Measurements from ENCODE around the gene MAP2K1.
"Not testable (repeated sequence)": the region's sequence is repeated elsewhere in the genome, so short reads cannot be mapped to it uniquely, and the experiment has no call there.

The MAP2K1 gene

GRCh38 chr15:66472176-66472999 is 85.7 kb downstream of the MAP2K1 start:
- no peak for DNase-seq (ENCODE audit: extremely low read depth in 1 of 2, low read depth in 1 of 2)

DNA sequence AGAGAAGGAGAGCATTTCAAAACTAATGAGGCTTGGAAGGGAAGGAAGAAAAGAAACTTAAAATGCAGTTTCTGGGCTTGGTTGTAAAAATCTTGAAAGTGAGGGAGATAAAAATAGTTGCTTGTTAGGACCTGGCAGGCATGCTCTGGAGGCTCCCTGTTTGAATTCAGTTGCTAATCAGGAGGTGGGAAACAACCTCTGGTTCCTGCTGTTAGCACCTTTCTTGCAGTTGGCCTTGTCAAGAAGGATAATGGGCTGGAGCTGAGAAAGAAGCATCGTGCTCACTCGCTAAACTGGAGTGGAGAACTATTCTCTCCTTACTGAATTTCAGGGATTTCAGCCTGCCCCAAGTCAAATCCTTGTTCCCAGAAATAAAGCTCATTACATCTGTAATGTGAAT is 87.4 kb downstream of the MAP2K1 start:
- no peak for DNase-seq (ENCODE audit: extremely low read depth in 1 of 2, low read depth in 1 of 2)

GRCh38 chr15:66474963-66475362 is 88.3 kb downstream of the MAP2K1 start:
- no peak for DNase-seq (ENCODE audit: extremely low read depth in 1 of 2, low read depth in 1 of 2)

DNA sequence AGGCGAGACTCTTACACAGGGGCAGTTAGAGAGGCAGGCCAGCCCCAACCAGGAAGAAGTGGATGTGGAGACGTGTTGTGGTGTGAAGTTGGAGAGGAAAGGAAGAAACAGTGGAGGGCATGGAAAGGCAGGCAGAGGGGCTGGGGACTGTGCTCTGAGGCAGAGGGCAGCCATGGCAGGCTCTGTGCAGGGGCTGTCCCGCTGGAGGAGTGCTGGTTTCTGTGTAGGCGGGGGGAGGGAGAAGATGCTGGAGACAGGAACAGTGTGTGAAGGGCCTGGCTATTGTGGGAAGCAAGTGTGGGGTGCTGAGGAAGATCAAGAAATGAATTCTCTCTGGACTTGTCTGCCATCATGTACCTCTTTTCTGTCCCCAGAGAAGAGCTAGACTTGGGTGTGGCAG is 89.8 kb downstream of the MAP2K1 start:
- no peak for DNase-seq (ENCODE audit: extremely low read depth in 1 of 2, low read depth in 1 of 2)

DNA sequence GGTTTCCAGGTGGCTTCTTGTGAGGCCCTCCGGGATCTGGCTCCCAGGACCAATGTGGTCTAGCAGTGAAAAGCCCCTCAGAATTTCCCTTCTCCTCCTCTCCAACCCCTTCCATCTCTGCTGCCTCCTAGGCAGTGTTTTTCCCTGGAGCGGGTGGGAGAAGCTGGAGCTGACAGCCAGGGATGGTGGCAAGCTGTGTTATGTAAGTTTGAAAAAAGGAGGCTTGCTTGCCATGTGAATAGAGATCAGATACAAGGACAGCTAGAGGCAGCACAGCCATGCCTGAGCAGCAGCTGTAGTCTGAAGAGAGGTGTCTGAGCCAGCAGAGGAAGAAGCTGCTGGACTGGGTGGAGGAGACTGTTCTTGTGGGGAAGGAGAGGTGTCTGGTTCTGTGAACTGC is 90.3 kb downstream of the MAP2K1 start:
- no peak for DNase-seq (ENCODE audit: extremely low read depth in 1 of 2, low read depth in 1 of 2)

GRCh38 chr15:66480267-66480666 is 93.6 kb downstream of the MAP2K1 start:
- no peak for DNase-seq (ENCODE audit: extremely low read depth in 1 of 2, low read depth in 1 of 2)

DNA sequence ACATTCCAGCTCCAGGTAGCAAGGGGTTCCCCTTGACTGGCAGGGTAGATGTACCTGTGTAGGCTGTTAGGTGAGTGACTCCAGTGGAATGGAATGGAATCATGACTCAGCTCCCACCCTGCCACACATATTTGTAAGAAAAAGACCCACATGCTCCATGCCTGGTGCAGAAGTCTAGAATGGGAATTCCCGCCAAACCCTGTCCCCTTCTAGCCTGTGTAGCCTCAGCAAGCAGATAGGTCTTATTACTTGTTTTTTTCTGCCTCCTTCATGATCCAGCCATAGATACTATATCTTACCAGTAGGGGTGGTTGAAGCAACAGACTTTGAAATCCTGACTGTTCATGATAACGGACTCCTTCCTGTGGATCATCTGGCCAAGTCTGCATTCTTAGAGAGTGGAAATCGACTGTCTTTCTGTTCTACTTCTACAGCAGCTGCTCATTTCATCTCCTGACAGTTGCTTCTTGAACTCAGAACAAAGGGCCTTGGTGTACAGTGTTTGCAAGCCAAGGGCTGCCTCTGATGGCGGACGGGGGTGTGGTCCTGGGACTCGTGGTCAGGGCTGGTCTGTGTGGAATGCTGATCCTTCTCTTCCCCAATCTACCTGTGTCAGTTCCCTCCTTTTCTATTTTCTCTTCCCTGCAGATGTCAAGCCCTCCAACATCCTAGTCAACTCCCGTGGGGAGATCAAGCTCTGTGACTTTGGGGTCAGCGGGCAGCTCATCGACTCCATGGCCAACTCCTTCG is 94.6 kb downstream of the MAP2K1 start:
- no peak for DNase-seq (ENCODE audit: extremely low read depth in 1 of 2, low read depth in 1 of 2)

- no peak for DNase-seq (ENCODE audit: extremely low read depth in 1 of 2, low read depth in 1 of 2)
Measured at GRCh38 chr15:66482539-66482938, 95.8 kb downstream of the MAP2K1 start.

DNA sequence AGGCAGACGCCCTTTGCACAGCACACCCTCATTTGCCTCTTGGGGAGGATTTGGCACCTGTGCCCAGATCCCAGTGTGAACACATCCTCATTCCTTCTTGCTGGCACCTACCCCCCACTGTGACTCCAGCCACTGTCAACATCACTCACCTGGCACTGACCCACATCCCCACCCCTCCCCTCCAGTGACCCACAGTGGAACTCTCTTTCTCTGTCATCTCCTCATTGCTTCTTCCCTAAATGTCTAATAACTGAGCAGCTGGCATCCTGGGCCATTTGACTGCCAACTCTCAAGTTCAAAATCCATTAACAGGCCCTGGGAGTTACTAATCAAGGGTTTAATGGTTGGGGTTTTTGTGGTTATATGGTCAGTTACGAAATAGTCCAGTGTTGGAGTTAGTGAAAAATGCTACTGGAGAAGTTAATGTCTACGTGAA is 96.4 kb downstream of the MAP2K1 start:
- no peak for DNase-seq (ENCODE audit: extremely low read depth in 1 of 2, low read depth in 1 of 2)

DNA sequence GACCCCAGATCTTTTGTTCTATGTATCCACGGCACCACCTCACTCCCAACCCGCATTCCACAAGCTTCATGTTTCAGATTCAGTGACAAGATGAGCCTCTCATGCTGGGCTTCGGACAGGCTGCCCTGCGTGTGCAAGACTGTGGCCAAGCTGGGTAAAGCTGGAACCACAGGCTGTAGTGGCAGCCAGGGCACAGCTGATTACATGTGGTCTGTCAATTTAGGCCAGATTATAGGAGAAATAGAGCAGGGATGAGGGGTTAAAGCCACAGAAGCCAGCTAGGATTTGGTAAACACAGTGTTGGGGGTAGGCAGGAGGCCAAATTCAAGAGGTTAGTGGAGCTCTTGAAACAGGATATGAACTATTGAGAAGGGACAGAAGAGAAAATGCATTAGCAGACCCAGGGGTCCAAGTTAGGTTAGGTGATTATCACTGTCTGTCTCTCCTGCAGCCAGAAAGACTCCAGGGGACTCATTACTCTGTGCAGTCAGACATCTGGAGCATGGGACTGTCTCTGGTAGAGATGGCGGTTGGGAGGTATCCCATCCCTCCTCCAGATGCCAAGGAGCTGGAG is 97.9 kb downstream of the MAP2K1 start:
- no peak for DNase-seq (ENCODE audit: extremely low read depth in 1 of 2, low read depth in 1 of 2)

- no peak for DNase-seq (ENCODE audit: extremely low read depth in 1 of 2, low read depth in 1 of 2)
Measured at GRCh38 chr15:66486887-66487286, 100.2 kb downstream of the MAP2K1 start.

GRCh38 chr15:66488525-66488924 is 101.8 kb downstream of the MAP2K1 start:
- no peak for DNase-seq (ENCODE audit: extremely low read depth in 1 of 2, low read depth in 1 of 2)

DNA sequence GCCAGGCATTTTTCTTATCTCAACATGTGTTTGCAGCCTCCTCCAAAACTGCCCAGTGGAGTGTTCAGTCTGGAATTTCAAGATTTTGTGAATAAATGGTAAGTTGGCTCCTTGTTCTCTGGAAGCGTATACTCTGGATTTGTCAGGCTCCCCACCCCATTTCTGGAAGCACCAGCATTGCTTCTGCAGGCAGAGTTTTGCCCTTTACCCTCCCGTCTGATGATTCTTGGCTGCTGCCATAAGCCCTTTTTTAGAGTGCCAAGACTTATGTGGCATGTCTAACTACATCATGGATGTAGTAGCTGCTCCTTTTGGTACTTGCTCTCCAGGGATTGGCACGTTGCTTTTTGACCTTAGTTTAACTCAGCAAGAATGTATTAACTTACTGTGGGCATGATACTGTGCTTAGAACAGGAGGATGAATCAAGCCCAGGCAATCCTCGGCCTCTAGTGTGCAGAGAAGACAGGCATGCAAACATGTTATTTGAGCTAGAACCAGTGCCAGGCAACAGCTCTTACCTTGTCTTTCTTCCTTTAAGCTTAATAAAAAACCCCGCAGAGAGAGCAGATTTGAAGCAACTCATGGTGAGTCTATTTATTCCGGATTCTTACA is 102.6 kb downstream of the MAP2K1 start:
- no peak for DNase-seq (ENCODE audit: extremely low read depth in 1 of 2, low read depth in 1 of 2)

DNA sequence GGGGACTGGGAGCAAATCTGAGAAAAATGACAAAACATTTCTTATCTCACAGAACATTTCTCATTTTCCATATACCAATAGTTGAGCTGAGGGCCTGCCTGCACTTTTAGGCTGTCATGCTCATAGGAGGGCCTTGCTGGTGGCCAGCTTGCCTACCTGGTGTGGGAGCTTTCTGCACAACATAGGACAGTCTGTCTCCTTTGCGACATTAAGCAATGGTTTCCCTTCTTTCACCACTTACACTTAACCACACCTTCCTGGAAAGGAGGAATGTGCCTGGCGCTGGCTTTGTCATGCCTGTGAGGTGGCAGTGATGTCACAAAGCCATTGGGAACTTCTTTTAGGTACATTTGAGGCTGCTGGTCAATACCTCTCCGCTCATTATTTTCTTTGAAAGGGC is 105.1 kb downstream of the MAP2K1 start:
- no peak for DNase-seq (ENCODE audit: extremely low read depth in 1 of 2, low read depth in 1 of 2)

DNA sequence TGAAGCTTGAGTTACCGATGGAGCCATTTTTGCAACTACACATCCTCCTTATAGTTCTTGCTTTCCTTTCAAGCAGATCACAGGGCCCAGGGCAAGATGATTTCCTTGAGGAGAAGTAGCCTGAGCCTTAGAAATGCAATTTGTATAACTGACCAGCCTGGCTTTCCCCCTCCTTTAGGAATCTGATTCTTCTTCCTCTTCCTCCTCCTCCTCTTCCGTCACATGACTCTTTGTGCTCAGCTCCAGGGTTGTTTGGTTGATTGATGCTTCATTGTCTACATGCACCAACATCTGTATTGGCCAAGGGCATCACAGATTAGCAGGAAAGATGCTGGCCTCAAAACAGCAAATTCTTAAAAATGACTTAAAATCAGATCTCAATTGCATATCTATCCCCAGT is 107.5 kb downstream of the MAP2K1 start:
- no peak for DNase-seq (ENCODE audit: extremely low read depth in 1 of 2, low read depth in 1 of 2)

DNA sequence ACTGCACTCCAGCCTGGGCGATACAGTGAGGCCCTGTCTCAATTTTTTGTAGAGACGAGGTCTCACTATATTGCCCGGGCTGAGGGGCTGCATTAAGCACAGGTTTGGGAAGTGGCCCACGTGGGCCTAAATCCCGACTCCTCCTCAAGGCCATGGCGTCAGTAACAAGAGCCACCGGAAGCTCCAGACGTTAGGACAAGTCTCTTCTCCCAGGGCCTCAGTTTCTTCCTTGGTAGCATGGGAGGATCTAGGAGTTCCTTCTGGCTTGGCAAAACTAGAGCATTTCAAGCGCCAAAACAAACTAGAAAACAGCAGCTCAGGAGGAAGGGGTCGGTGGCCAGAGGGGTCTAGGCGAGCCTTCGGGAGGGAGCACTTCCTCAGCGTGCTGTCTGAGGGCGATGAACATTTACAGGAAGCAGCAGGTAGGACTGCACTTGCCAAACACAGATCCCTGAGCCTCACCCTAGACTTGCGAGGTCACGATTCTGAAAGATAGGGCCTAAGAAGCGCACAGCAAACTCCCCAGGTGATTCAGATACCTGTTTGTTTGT is 110.3 kb downstream of the MAP2K1 start:
- DNase-seq (ENCODE audit: extremely low read depth in 1 of 2, low read depth in 1 of 2) = no peak

GRCh38 chr15:66497502-66498455 is 111.1 kb downstream of the MAP2K1 start, which contains the start of gene SNAPC5:
SNAPC5 (minus strand) TSS chr15:66497762; CDS start chr15:66497731, 31 bp downstream.
- DNase-seq (ENCODE audit: extremely low read depth in 1 of 2, low read depth in 1 of 2) = peak; percentile 95 to 98

- no peak for DNase-seq (ENCODE audit: extremely low read depth in 1 of 2, low read depth in 1 of 2)
Measured at GRCh38 chr15:66498501-66499386, 112.0 kb downstream of the MAP2K1 start.

GRCh38 chr15:66500346-66500745 is 113.6 kb downstream of the MAP2K1 start:
- not testable (repeated sequence) for DNase-seq (ENCODE audit: extremely low read depth in 1 of 2, low read depth in 1 of 2)
